BE2C (cell line): ENCODE measurements around the gene SLC36A1.

Experiments used
- DNase-seq: peaks from one replicate; pipeline ENCODE4 v3.0.0-alpha.2; 2020
- H3K27me3 ChIP-seq: fragments of 250-450 bp; sonication (Bioruptor Pico); 2 replicates; pipeline ENCODE4 v1.5.1; 2020; ENCODE audit warnings: mild to moderate bottlenecking
- H3K36me3 ChIP-seq: fragments of 250-450 bp; sonication (Bioruptor Pico); 2 replicates; pipeline ENCODE4 v1.5.1; 2020; ENCODE audit warnings: mild to moderate bottlenecking
- H3K4me1 ChIP-seq: fragments of 250-450 bp; sonication (Bioruptor Pico); 2 replicates; pipeline ENCODE4 v1.5.1; 2020
- H3K4me3 ChIP-seq: 2 replicates; pipeline ENCODE4 v1.5.1; 2011; ENCODE audit warnings: low read depth, low read length
- H3K9me3 ChIP-seq: fragments of 250-450 bp; sonication (Bioruptor Pico); 2 replicates; pipeline ENCODE4 v1.5.1; 2020
- CTCF ChIP-seq: IDR thresholded peaks from 2 replicates; pipeline ENCODE4 v1.5.1; 2012; ENCODE audit warnings: mild to moderate bottlenecking, low read depth, low read length

Gene SLC36A1

GRCh38 chr5:151520294-151520693, 72.9 kb downstream of the SLC36A1 start:
- DNase-seq, result no peak
- H3K4me3 ChIP-seq, result no peak overlapping the region
- H3K27me3 ChIP-seq, result no peaks in the 10 kb centered on the region
- no peaks in the 10 kb centered on the region for H3K9me3 ChIP-seq
- no peaks in the 10 kb centered on the region for H3K36me3 ChIP-seq
- TF ChIP-seq CTCF, result peak; percentile 27; the same call in 1 of the 2 replicates
- no peaks in the 10 kb centered on the region for H3K4me1 ChIP-seq

GRCh38 chr5:151522226-151522625, 74.8 kb downstream of the SLC36A1 start:
- TF ChIP-seq CTCF, result no peak
- Histone ChIP-seq H3K36me3 (no peaks in the 10 kb centered on the region), H3K4me1 (no peaks in the 10 kb centered on the region), H3K27me3 (no peaks in the 10 kb centered on the region), H3K9me3 (no peaks in the 10 kb centered on the region), H3K4me3 (no peak overlapping the region)
- no peak for DNase-seq

GRCh38 chr5:151523335-151523734, 75.9 kb downstream of the SLC36A1 start:
- Histone ChIP-seq H3K4me1 (no peaks in the 10 kb centered on the region), H3K9me3 (no peaks in the 10 kb centered on the region), H3K27me3 (no peaks in the 10 kb centered on the region), H3K4me3 (no peak overlapping the region), H3K36me3 (no peaks in the 10 kb centered on the region)
- peak; percentile 45 for DNase-seq
- TF ChIP-seq CTCF, result peak; percentile 81

- no peaks in the 10 kb centered on the region for H3K36me3 ChIP-seq
- no peak for TF ChIP-seq CTCF
- H3K4me3 ChIP-seq, result no peak overlapping the region
- H3K27me3 ChIP-seq, result no peaks in the 10 kb centered on the region
- no peak for DNase-seq
- no peaks in the 10 kb centered on the region for H3K9me3 ChIP-seq
- no peaks in the 10 kb centered on the region for H3K4me1 ChIP-seq
Measured at GRCh38 chr5:151528153-151528552, 80.8 kb downstream of the SLC36A1 start.

GRCh38 chr5:151528996-151529395, 81.6 kb downstream of the SLC36A1 start:
- no peak for TF ChIP-seq CTCF
- no peaks in the 10 kb centered on the region for H3K36me3 ChIP-seq
- H3K27me3 ChIP-seq, result no peaks in the 10 kb centered on the region; the same call in 1 of the 2 replicates
- no peaks in the 10 kb centered on the region for H3K9me3 ChIP-seq
- DNase-seq, result no peak
- H3K4me1 ChIP-seq, result no peaks in the 10 kb centered on the region
- H3K4me3 ChIP-seq, result no peak overlapping the region

GRCh38 chr5:151531581-151531980, 84.2 kb downstream of the SLC36A1 start:
- Histone ChIP-seq H3K27me3 (peaks cover 4% of the 10 kb centered on the region; the same call in 1 of the 2 replicates), H3K4me3 (no peak overlapping the region), H3K4me1 (no peaks in the 10 kb centered on the region), H3K9me3 (no peaks in the 10 kb centered on the region), H3K36me3 (no peaks in the 10 kb centered on the region)
- TF ChIP-seq CTCF, result no peak
- DNase-seq, result no peak
